Skeletal muscle satellite cell (primary cell): ENCODE data around the gene AMDHD1.

Experiments
- H3K27me3 ChIP-seq: 2 replicates; pipeline ENCODE4 v1.7.0; 2013; ENCODE audit warnings: low read length; ENCODE audit not compliant: control insufficient read depth, insufficient read depth
- H3K36me3 ChIP-seq: 2 replicates; pipeline ENCODE4 v1.7.0; 2013; ENCODE audit warnings: mild to moderate bottlenecking, control low read depth, low read length; ENCODE audit not compliant: insufficient read depth
- H3K4me1 ChIP-seq: 2 replicates; pipeline ENCODE4 v1.7.0; 2013; ENCODE audit warnings: low read length; ENCODE audit not compliant: control insufficient read depth, insufficient read depth
- H3K4me2 ChIP-seq: 2 replicates; pipeline ENCODE4 v1.7.0; 2013; ENCODE audit warnings: mild to moderate bottlenecking, low read length
- H3K4me3 ChIP-seq: 2 replicates; pipeline ENCODE4 v1.7.0; 2013; ENCODE audit warnings: low read length
- H3K9ac ChIP-seq: 2 replicates; pipeline ENCODE4 v1.7.0; 2013; ENCODE audit warnings: mild to moderate bottlenecking, low read depth, low read length, moderate library complexity
- H3K9me3 ChIP-seq: replicated peaks from 2 replicates; pipeline ENCODE4 v1.7.0; 2013; ENCODE audit warnings: mild to moderate bottlenecking, control low read depth, low read length

Gene AMDHD1

DNA sequence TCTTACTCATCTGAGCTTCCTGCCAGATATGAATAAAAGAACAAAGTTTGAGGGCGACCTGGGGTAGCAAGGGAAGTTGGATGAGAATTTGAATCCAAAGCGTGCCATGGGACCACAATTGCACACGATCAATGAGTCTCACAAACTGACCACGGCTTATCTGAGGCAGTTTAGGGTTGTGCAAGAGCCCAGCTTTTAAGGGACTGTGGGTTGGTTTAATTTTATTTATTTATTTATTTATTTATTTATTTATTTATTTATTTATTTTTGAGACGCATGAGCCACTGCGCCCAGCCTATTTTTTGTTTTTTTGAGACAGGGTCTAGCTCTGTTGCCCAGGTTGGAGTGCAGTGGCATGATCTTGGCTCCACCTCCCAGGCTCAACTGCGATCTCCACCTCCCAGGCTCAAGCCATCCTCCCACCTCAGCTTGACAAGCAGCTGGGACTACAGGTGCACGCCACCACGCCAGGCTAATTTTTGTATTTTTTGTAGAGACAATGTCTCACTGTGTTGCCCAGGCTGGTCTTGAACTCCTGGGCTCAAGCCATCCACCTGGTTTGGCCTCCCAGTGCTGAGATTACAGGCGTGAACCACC lies 1.1 kb downstream of the AMDHD1 start:
- peaks cover 7% of the 10 kb centered on the region for H3K27me3 ChIP-seq
- H3K36me3 ChIP-seq: no peaks in the 10 kb centered on the region
- H3K4me3 ChIP-seq: no peak overlapping the region
- H3K9me3 ChIP-seq: no peaks in the 10 kb centered on the region
- H3K9ac ChIP-seq: no peak overlapping the region
- no peak overlapping the region for H3K4me2 ChIP-seq
- H3K4me1 ChIP-seq: no peaks in the 10 kb centered on the region

- Histone ChIP-seq H3K36me3 (no peaks in the 10 kb centered on the region), H3K4me1 (no peaks in the 10 kb centered on the region), H3K9me3 (no peaks in the 10 kb centered on the region), H3K4me2 (no peak overlapping the region), H3K27me3 (peaks cover 38% of the 10 kb centered on the region), H3K9ac (no peak overlapping the region), H3K4me3 (no peak overlapping the region)
Observed at GRCh38 chr12:95949477-95950206, 6.5 kb downstream of the AMDHD1 start.

- no peak overlapping the region for H3K9ac ChIP-seq
- no peak overlapping the region for H3K4me2 ChIP-seq
- peaks cover 34% of the 10 kb centered on the region for H3K27me3 ChIP-seq
- H3K9me3 ChIP-seq: no peaks in the 10 kb centered on the region
- H3K4me1 ChIP-seq: no peaks in the 10 kb centered on the region
- H3K36me3 ChIP-seq: no peaks in the 10 kb centered on the region
- no peak overlapping the region for H3K4me3 ChIP-seq
Observed at GRCh38 chr12:95951515-95951914, 8.4 kb downstream of the AMDHD1 start.

DNA sequence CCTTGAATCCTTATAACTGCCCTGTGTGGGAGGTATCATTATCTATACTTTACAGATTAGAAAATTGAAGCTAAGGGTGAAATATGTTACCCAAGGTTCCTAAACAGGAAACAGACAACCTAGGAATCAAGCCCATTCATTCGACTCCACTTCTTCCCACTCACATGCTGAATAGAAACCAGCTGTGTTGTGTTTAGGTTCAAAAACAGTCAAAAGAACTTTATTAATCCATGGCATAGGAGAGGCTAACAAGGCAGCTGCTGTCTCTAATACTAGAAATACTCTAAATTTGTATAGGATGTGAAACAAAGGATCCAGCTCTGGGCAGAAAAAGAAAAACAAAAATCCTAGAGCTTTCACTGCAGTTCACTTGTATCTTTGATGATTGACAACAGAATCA lies 9.9 kb downstream of the AMDHD1 start:
- no peaks in the 10 kb centered on the region for H3K4me1 ChIP-seq
- H3K27me3 ChIP-seq: peaks cover 34% of the 10 kb centered on the region
- no peaks in the 10 kb centered on the region for H3K36me3 ChIP-seq
- H3K4me3 ChIP-seq: no peak overlapping the region
- H3K4me2 ChIP-seq: no peak overlapping the region
- H3K9ac ChIP-seq: no peak overlapping the region
- H3K9me3 ChIP-seq: no peaks in the 10 kb centered on the region

GRCh38 chr12:95955549-95956159 lies 12.5 kb downstream of the AMDHD1 start:
- Histone ChIP-seq H3K4me2 (no peak overlapping the region), H3K36me3 (no peaks in the 10 kb centered on the region), H3K4me1 (no peaks in the 10 kb centered on the region), H3K9ac (no peak overlapping the region), H3K9me3 (no peaks in the 10 kb centered on the region), H3K4me3 (no peak overlapping the region), H3K27me3 (peaks cover 25% of the 10 kb centered on the region)

DNA sequence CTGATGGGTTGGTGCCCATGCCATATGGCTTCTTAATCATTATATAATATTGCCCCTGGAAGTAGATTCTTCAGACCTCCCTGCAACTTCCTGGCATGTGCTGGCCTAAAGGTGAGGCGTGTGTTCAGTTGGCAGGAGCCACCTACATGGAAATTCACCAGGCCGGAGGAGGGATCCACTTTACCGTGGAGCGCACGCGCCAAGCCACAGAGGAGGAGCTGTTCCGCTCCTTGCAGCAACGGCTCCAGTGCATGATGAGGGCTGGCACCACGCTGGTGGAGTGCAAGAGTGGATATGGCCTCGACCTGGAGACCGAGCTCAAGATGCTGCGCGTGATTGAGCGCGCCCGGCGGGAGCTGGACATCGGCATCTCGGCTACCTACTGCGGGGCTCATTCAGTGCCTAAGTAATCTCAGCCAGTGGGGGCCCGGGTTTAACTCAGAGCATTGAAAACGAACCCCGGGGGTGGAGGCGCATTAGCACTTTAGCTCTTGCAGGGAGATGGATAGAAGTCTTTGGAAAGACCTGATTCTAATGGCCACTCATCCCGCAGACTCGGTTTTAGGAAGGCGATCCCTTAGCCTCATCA lies 13.5 kb downstream of the AMDHD1 start:
- H3K27me3 ChIP-seq: peaks cover 28% of the 10 kb centered on the region
- no peaks in the 10 kb centered on the region for H3K36me3 ChIP-seq
- no peak overlapping the region for H3K9ac ChIP-seq
- H3K4me2 ChIP-seq: no peak overlapping the region
- H3K9me3 ChIP-seq: no peaks in the 10 kb centered on the region
- no peak overlapping the region for H3K4me3 ChIP-seq
- no peaks in the 10 kb centered on the region for H3K4me1 ChIP-seq

GRCh38 chr12:95959107-95959506 lies 16.0 kb downstream of the AMDHD1 start:
- H3K9ac ChIP-seq: no peak overlapping the region
- no peaks in the 10 kb centered on the region for H3K4me1 ChIP-seq
- no peak overlapping the region for H3K4me2 ChIP-seq
- peaks cover 24% of the 10 kb centered on the region for H3K27me3 ChIP-seq
- no peaks in the 10 kb centered on the region for H3K36me3 ChIP-seq
- no peak overlapping the region for H3K4me3 ChIP-seq
- no peaks in the 10 kb centered on the region for H3K9me3 ChIP-seq

DNA sequence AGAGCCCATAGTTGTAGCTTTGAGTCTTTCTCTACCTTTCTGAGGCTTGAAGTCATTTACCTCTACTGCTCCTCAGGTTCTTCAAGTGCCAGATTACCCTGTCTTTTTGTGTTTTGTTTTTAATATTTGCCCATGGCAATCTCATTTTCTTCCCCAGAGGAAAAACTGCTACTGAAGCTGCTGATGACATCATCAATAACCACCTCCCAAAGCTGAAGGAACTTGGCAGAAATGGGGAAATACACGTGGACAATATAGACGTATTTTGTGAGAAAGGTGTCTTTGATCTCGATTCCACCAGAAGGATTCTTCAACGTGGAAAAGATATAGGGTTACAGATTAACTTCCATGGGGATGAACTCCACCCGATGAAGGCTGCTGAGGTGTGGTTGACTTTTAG lies 17.1 kb downstream of the AMDHD1 start:
- Histone ChIP-seq H3K9me3 (no peaks in the 10 kb centered on the region), H3K4me1 (no peaks in the 10 kb centered on the region), H3K4me2 (no peak overlapping the region), H3K27me3 (peaks cover 19% of the 10 kb centered on the region), H3K36me3 (no peaks in the 10 kb centered on the region), H3K4me3 (no peak overlapping the region), H3K9ac (no peak overlapping the region)

GRCh38 chr12:95962222-95962621 lies 19.1 kb downstream of the AMDHD1 start:
- H3K9ac ChIP-seq: no peak overlapping the region
- no peaks in the 10 kb centered on the region for H3K4me1 ChIP-seq
- H3K4me3 ChIP-seq: no peak overlapping the region
- no peaks in the 10 kb centered on the region for H3K36me3 ChIP-seq
- H3K4me2 ChIP-seq: no peak overlapping the region
- H3K27me3 ChIP-seq: peaks cover 19% of the 10 kb centered on the region
- no peaks in the 10 kb centered on the region for H3K9me3 ChIP-seq

- H3K9ac ChIP-seq: no peak overlapping the region
- peaks cover 19% of the 10 kb centered on the region for H3K27me3 ChIP-seq
- H3K4me1 ChIP-seq: no peaks in the 10 kb centered on the region
- no peak overlapping the region for H3K4me2 ChIP-seq
- H3K4me3 ChIP-seq: no peak overlapping the region
- H3K9me3 ChIP-seq: no peaks in the 10 kb centered on the region
- no peaks in the 10 kb centered on the region for H3K36me3 ChIP-seq
Observed at GRCh38 chr12:95963096-95963495, 20.0 kb downstream of the AMDHD1 start.

GRCh38 chr12:95966287-95966870 lies 23.2 kb downstream of the AMDHD1 start:
- Histone ChIP-seq H3K4me1 (no peaks in the 10 kb centered on the region), H3K4me3 (no peak overlapping the region), H3K9me3 (no peaks in the 10 kb centered on the region), H3K4me2 (no peak overlapping the region), H3K36me3 (no peaks in the 10 kb centered on the region), H3K27me3 (peaks cover 9% of the 10 kb centered on the region), H3K9ac (no peak overlapping the region)
